ENCODE measurements around the gene SLC7A8.
"Not testable (repeated sequence)": the region's sequence is repeated elsewhere in the genome, so short reads cannot be mapped to it uniquely, and the experiment has no call there.

The SLC7A8 gene

DNA sequence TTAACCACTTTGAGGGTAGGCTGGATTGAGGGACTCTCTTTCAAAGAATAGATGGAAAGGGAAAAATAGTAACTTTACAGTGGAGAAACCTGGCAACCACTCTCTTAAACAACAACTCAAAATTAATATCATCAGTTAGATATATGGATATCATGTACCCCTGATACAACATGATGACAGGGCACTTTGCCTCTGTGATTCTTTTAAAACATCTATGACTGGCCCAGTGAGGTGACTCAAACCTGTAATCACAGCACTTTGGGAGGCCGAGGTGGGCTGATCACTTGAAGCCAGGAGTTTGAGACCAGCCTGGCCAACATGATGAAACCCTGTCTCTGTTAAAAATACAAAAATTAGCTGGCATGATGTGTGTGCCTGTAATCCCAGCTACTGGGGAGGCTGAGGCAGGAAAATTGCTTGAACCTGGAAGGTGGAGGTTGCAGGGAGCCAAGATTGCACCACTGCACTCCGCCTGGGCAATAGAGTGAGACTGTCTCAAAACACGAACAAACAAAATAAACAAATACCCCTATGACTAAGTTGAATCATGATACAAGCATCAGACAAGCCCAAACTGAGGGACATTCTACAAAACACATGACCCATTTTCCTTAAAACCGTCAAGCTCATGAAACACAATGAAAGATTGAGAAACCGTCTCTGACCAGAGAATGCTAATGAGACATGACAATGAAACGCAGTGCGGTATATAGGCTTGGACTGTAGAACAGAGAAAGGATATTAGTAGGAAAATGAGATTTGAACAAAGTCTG lies 26.4 kb upstream of the SLC7A8 start:
- TF ChIP-seq, protein P1, sequence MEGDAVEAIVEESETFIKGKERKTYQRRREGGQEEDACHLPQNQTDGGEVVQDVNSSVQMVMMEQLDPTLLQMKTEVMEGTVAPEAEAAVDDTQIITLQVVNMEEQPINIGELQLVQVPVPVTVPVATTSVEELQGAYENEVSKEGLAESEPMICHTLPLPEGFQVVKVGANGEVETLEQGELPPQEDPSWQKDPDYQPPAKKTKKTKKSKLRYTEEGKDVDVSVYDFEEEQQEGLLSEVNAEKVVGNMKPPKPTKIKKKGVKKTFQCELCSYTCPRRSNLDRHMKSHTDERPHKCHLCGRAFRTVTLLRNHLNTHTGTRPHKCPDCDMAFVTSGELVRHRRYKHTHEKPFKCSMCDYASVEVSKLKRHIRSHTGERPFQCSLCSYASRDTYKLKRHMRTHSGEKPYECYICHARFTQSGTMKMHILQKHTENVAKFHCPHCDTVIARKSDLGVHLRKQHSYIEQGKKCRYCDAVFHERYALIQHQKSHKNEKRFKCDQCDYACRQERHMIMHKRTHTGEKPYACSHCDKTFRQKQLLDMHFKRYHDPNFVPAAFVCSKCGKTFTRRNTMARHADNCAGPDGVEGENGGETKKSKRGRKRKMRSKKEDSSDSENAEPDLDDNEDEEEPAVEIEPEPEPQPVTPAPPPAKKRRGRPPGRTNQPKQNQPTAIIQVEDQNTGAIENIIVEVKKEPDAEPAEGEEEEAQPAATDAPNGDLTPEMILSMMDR (IDR thresholded peaks at IDR 0.05; ENCODE audit: low read depth, low read length, missing control alignments), result no peak
- DNase-seq (ENCODE audit: low read depth), result no peak

DNA sequence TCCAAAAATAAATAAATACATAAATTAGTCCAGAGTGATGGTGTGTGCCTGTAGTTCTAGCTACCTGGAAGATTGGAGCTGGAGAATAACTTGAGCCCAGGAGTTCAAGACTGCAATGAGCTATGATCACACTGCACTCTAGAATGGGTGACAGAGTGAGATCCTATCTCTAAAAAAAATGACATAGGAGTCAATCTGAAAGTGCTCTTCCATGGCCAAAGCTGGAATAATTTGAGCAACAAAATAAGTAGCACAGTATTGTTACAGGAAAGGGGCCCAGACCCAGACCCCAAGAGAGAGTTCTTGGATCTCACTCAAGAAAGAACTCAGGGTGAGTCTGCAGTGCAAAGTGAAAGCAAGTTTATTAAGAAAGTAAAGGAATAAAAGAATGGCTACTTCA lies 24.9 kb upstream of the SLC7A8 start:
- H3K4me3 ChIP-seq (ENCODE audit: low read depth, low read length), result no peak overlapping the region
- TF ChIP-seq, protein P1 (IDR thresholded peaks at IDR 0.05; ENCODE audit: low read depth, low read length, missing control alignments), result no peak

More for the DNA sequence above, 26.4 kb upstream of the SLC7A8 start:
- no peak overlapping the region for H3K4me3 ChIP-seq (ENCODE audit: low read depth, low read length)

DNA sequence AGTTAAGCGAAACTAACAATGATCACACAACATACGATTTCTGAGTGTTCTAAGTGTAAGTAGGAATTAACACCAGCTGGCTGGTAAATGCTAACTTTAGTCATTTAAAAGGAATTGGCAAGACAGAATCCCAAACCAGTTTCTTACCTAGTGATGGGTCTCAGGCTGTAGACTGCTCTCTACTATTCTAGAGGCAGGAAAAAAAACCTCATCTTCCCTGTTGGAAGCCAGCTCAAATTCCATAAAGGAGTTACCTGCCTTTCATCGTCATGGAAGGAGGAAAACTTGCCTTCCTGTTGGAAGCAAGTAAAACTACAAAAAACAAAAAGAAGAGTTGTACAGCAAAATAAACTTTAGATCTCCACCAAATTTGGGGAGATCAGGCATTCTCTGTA lies 23.7 kb upstream of the SLC7A8 start:
- no peak overlapping the region for H3K4me3 ChIP-seq (ENCODE audit: low read depth, low read length)
- TF ChIP-seq, protein P1 (IDR thresholded peaks at IDR 0.05; ENCODE audit: low read depth, low read length, missing control alignments), result no peak
- DNase-seq (ENCODE audit: low read depth), result no peak

More for the DNA sequence above, 24.9 kb upstream of the SLC7A8 start:
- no peak for DNase-seq (ENCODE audit: low read depth)

DNA sequence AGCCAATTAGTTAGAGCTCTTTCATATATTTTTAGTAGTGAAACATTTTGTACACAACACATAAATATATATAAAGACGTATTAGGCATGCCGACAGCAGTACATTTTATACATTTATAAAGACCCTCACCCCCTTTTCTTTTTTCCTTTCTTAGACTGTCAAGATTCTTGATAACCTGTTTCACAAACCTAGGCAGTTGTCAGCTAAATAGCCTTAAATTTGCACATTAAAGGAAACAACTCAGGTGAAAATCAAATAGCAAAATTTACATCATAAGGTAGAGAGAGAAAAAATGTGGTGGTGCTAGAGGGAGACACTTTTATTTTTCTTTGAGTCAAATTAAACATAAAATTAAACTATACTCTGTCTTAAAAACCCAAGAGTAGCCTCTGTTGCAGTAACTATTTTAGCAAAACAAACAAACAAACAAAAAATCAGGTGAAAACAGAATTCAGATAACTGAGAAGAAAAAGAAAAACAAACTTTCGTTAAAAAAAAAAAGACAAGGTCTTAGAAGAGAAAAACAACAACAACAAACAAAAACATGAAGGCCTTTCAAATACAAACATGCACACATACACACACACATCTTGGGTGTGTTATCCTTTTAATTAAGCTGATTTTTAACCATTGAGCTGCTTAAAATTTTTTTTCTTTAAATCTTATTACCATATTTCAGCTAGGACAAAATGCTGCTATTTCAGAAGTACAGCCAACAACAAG lies 23.1 kb upstream of the SLC7A8 start:
- H3K4me3 ChIP-seq (ENCODE audit: low read depth, low read length), result no peak overlapping the region
- DNase-seq (ENCODE audit: low read depth), result no peak
- TF ChIP-seq, protein P1 (IDR thresholded peaks at IDR 0.05; ENCODE audit: low read depth, low read length, missing control alignments), result no peak

DNA sequence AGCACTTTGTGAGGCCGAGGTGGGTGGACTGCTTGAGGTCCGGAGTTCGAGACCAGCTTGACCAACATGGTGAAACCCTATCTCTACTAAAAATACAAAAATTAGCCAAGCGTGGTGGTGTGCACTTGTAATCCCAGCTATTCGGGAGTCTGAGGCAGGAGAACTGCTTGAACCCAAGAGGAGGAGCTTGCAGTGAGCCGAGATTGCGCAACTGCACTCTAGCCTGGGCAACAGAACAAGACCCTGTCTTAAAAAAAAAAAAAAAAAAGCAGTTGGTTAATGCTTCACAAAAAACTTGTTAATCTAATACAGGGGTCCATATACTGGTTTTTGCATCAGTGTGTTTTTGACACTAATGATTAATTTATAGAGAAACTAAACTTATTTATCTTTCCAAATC lies 18.5 kb upstream of the SLC7A8 start:
- H3K4me3 ChIP-seq (ENCODE audit: low read depth, low read length), result no peak overlapping the region
- TF ChIP-seq, protein P1 (IDR thresholded peaks at IDR 0.05; ENCODE audit: low read depth, low read length, missing control alignments), result no peak
- DNase-seq (ENCODE audit: low read depth), result no peak

DNA sequence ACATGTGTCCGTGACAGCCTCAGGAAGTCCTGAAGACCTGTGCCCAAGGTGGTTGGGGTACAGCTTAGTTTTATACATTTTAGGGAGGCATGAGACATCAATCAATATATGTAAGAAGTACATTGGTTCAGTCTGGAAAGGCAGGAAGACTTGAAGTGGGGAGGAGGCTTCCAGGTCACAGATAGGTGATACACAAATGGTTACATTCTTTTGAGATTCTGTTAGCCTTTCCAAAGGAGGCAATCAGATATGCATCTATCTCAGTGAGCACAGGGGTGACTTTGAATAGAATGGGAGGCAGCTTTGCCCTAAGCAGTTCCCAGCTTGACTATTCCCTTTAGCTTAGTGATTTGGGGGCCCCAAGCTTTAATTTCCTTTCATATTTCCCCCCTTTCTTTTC lies 15.7 kb upstream of the SLC7A8 start:
- not testable (repeated sequence) for H3K4me3 ChIP-seq (ENCODE audit: low read depth, low read length); DNase-seq (ENCODE audit: low read depth)

GRCh38 chr14:23196487-23196886 lies 13.0 kb upstream of the SLC7A8 start:
- H3K4me3 ChIP-seq (ENCODE audit: low read depth, low read length); DNase-seq (ENCODE audit: low read depth): not testable (repeated sequence)

Data from GM12864 (cell line).